ENCODE measurements around the gene DRC1.

The DRC1 gene

GRCh38 chr2:26412091-26412673, 10.5 kb downstream of the DRC1 start:
- Mint-ChIP-seq H3K36me3 (ENCODE audit: low read depth) (no peaks in the 10 kb centered on the region), H3K27me3 (ENCODE audit: low read depth) (peaks cover 14% of the 10 kb centered on the region), H3K27ac (peak overlapping the region; percentile 72), H3K4me1 (ENCODE audit: low read depth) (peaks cover 15% of the 10 kb centered on the region), H3K4me3 (peak overlapping the region; percentile 73), H3K9me3 (no peaks in the 10 kb centered on the region)
- peak; percentile 53 for DNase-seq (ENCODE audit: low spot score)

- Mint-ChIP-seq H3K27ac (no peak overlapping the region), H3K4me3 (no peak overlapping the region), H3K36me3 (ENCODE audit: low read depth) (no peaks in the 10 kb centered on the region), H3K27me3 (ENCODE audit: low read depth) (peaks cover 11% of the 10 kb centered on the region), H3K9me3 (no peaks in the 10 kb centered on the region), H3K4me1 (ENCODE audit: low read depth) (peaks cover 15% of the 10 kb centered on the region)
- DNase-seq (ENCODE audit: low spot score) = no peak
Observed at GRCh38 chr2:26414311-26414710, 12.6 kb downstream of the DRC1 start.

- Mint-ChIP-seq H3K9me3 (no peaks in the 10 kb centered on the region), H3K4me3 (no peak overlapping the region), H3K27me3 (ENCODE audit: low read depth) (peaks cover 28% of the 10 kb centered on the region), H3K27ac (no peak overlapping the region), H3K4me1 (ENCODE audit: low read depth) (no peaks in the 10 kb centered on the region), H3K36me3 (ENCODE audit: low read depth) (no peaks in the 10 kb centered on the region)
- no peak for DNase-seq (ENCODE audit: low spot score)
Observed at GRCh38 chr2:26421961-26422360, 20.2 kb downstream of the DRC1 start.

GRCh38 chr2:26422947-26423629, 21.4 kb downstream of the DRC1 start:
- Mint-ChIP-seq H3K36me3 (ENCODE audit: low read depth) (no peaks in the 10 kb centered on the region), H3K9me3 (no peaks in the 10 kb centered on the region), H3K4me3 (no peak overlapping the region), H3K27me3 (ENCODE audit: low read depth) (peaks cover 24% of the 10 kb centered on the region), H3K27ac (no peak overlapping the region), H3K4me1 (ENCODE audit: low read depth) (no peaks in the 10 kb centered on the region)
- no peak for DNase-seq (ENCODE audit: low spot score)

GRCh38 chr2:26423750-26424149, 22.0 kb downstream of the DRC1 start:
- Mint-ChIP-seq H3K4me1 (ENCODE audit: low read depth) (no peaks in the 10 kb centered on the region), H3K27me3 (ENCODE audit: low read depth) (peaks cover 22% of the 10 kb centered on the region), H3K36me3 (ENCODE audit: low read depth) (no peaks in the 10 kb centered on the region), H3K4me3 (no peak overlapping the region), H3K9me3 (no peaks in the 10 kb centered on the region), H3K27ac (no peak overlapping the region)
- no peak for DNase-seq (ENCODE audit: low spot score)

GRCh38 chr2:26424221-26424620, 22.5 kb downstream of the DRC1 start:
- peaks cover 22% of the 10 kb centered on the region for H3K27me3 Mint-ChIP-seq (ENCODE audit: low read depth)
- H3K4me1 Mint-ChIP-seq (ENCODE audit: low read depth) = no peaks in the 10 kb centered on the region
- no peak for DNase-seq (ENCODE audit: low spot score)
- no peak overlapping the region for H3K4me3 Mint-ChIP-seq
- no peaks in the 10 kb centered on the region for H3K9me3 Mint-ChIP-seq
- no peaks in the 10 kb centered on the region for H3K36me3 Mint-ChIP-seq (ENCODE audit: low read depth)
- H3K27ac Mint-ChIP-seq = no peak overlapping the region

- no peak for DNase-seq (ENCODE audit: low spot score)
- Mint-ChIP-seq H3K4me1 (ENCODE audit: low read depth) (peaks cover 2% of the 10 kb centered on the region), H3K4me3 (no peak overlapping the region), H3K36me3 (ENCODE audit: low read depth) (no peaks in the 10 kb centered on the region), H3K9me3 (no peaks in the 10 kb centered on the region), H3K27me3 (ENCODE audit: low read depth) (peaks cover 29% of the 10 kb centered on the region), H3K27ac (no peak overlapping the region)
Observed at GRCh38 chr2:26428846-26429245, 27.1 kb downstream of the DRC1 start.

- Mint-ChIP-seq H3K27me3 (ENCODE audit: low read depth) (peaks cover 26% of the 10 kb centered on the region), H3K4me1 (ENCODE audit: low read depth) (peaks cover 2% of the 10 kb centered on the region), H3K9me3 (no peaks in the 10 kb centered on the region), H3K27ac (no peak overlapping the region), H3K36me3 (ENCODE audit: low read depth) (no peaks in the 10 kb centered on the region), H3K4me3 (no peak overlapping the region)
- DNase-seq (ENCODE audit: low spot score) = no peak
Observed at GRCh38 chr2:26429779-26430578, 28.3 kb downstream of the DRC1 start.

GRCh38 chr2:26430826-26431225, 29.1 kb downstream of the DRC1 start:
- Mint-ChIP-seq H3K27ac (no peak overlapping the region), H3K36me3 (ENCODE audit: low read depth) (no peaks in the 10 kb centered on the region), H3K4me3 (no peak overlapping the region), H3K4me1 (ENCODE audit: low read depth) (peaks cover 2% of the 10 kb centered on the region), H3K27me3 (ENCODE audit: low read depth) (peaks cover 23% of the 10 kb centered on the region), H3K9me3 (no peaks in the 10 kb centered on the region)
- no peak for DNase-seq (ENCODE audit: low spot score)

- no peak for DNase-seq (ENCODE audit: low spot score)
- Mint-ChIP-seq H3K27ac (no peak overlapping the region), H3K4me3 (no peak overlapping the region), H3K36me3 (ENCODE audit: low read depth) (no peaks in the 10 kb centered on the region), H3K9me3 (no peaks in the 10 kb centered on the region), H3K27me3 (ENCODE audit: low read depth) (peaks cover 25% of the 10 kb centered on the region), H3K4me1 (ENCODE audit: low read depth) (peaks cover 2% of the 10 kb centered on the region)
Observed at GRCh38 chr2:26432363-26432762, 30.6 kb downstream of the DRC1 start.

GRCh38 chr2:26432859-26433258, 31.1 kb downstream of the DRC1 start:
- Mint-ChIP-seq H3K9me3 (no peaks in the 10 kb centered on the region), H3K27me3 (ENCODE audit: low read depth) (peaks cover 25% of the 10 kb centered on the region), H3K36me3 (ENCODE audit: low read depth) (no peaks in the 10 kb centered on the region), H3K27ac (no peak overlapping the region), H3K4me1 (ENCODE audit: low read depth) (peaks cover 2% of the 10 kb centered on the region), H3K4me3 (no peak overlapping the region)
- no peak for DNase-seq (ENCODE audit: low spot score)

GRCh38 chr2:26435106-26435505, 33.4 kb downstream of the DRC1 start:
- Mint-ChIP-seq H3K9me3 (no peaks in the 10 kb centered on the region), H3K4me3 (no peak overlapping the region), H3K36me3 (ENCODE audit: low read depth) (no peaks in the 10 kb centered on the region), H3K27me3 (ENCODE audit: low read depth) (peaks cover 30% of the 10 kb centered on the region), H3K27ac (no peak overlapping the region), H3K4me1 (ENCODE audit: low read depth) (peaks cover 2% of the 10 kb centered on the region)
- no peak for DNase-seq (ENCODE audit: low spot score)

- no peak overlapping the region for H3K27ac Mint-ChIP-seq
- H3K9me3 Mint-ChIP-seq = no peaks in the 10 kb centered on the region
- H3K36me3 Mint-ChIP-seq (ENCODE audit: low read depth) = no peaks in the 10 kb centered on the region
- H3K4me3 Mint-ChIP-seq = no peak overlapping the region
- no peak for DNase-seq (ENCODE audit: low spot score)
- peaks cover 20% of the 10 kb centered on the region for H3K27me3 Mint-ChIP-seq (ENCODE audit: low read depth)
- no peaks in the 10 kb centered on the region for H3K4me1 Mint-ChIP-seq (ENCODE audit: low read depth)
Observed at GRCh38 chr2:26438526-26438925, 36.8 kb downstream of the DRC1 start.

GRCh38 chr2:26438926-26439325, 37.2 kb downstream of the DRC1 start:
- no peaks in the 10 kb centered on the region for H3K36me3 Mint-ChIP-seq (ENCODE audit: low read depth)
- no peak overlapping the region for H3K4me3 Mint-ChIP-seq
- peaks cover 16% of the 10 kb centered on the region for H3K27me3 Mint-ChIP-seq (ENCODE audit: low read depth)
- H3K4me1 Mint-ChIP-seq (ENCODE audit: low read depth) = no peaks in the 10 kb centered on the region
- no peak for DNase-seq (ENCODE audit: low spot score)
- H3K27ac Mint-ChIP-seq = no peak overlapping the region
- H3K9me3 Mint-ChIP-seq = no peaks in the 10 kb centered on the region

Measured in T-helper 2 cell treated with Interferon-gamma antibody and Interleukin-4, amounts not matched to agents 5 μg/mL and 100 μg/mL, for 36 hours (primary cell).